Gastrocnemius medialis (tissue), 4 donors: Measurements from ENCODE around the gene PROC.

Experiments
- CTCF ChIP-seq, 5 experiments: fragments of 450-650 bp in 3 of 5; fragments of 200-600 bp in 2 of 5; sonication (generic) in 2 of 5; IDR thresholded peaks in 4 of 5; conservative IDR thresholded peaks in 1 of 5; 1 replicate in 4 of 5; 2 replicates in 1 of 5; pipeline ENCODE4 v1.5.1; 2016 to 2019; ENCODE audit warnings: antibody characterized with exemption in 5 of 5, mild to moderate bottlenecking in 3 of 5, moderate library complexity in 3 of 5
- POLR2A ChIP-seq, 2 donors: fragments of 450-650 bp; IDR thresholded peaks; one replicate each; pipeline ENCODE4 v1.6.1; 2017; ENCODE audit warnings: antibody characterized with exemption in 2 of 2, mild to moderate bottlenecking in 2 of 2, moderate library complexity in 2 of 2

GRCh38 chr2:127449898-127450297 is 31.7 kb downstream of the PROC start:
- TF ChIP-seq CTCF (IDR thresholded peaks at IDR 0.05 in 4 of 5, conservative IDR thresholded peaks at IDR 0.05 in 1 of 5) = no peak
- TF ChIP-seq POLR2A (IDR thresholded peaks at IDR 0.05) = no peak
